MM.1S (cell line): Measurements from ENCODE around the gene TYW5.

Experiments
- EZH2 ChIP-seq: fragments of 300-600 bp; sonication (generic); optimal IDR thresholded peaks from 2 replicates; pipeline ENCODE3; 2017; ENCODE audit warnings: low read depth, mild to moderate bottlenecking, antibody characterized with exemption, low read length, mixed read lengths
- EZH2phosphoT487 ChIP-seq: fragments of 300-600 bp; sonication (generic); IDR thresholded peaks from 2 replicates; pipeline ENCODE4 v1.6.1; 2018; ENCODE audit warnings: antibody characterized with exemption, low read length

DNA sequence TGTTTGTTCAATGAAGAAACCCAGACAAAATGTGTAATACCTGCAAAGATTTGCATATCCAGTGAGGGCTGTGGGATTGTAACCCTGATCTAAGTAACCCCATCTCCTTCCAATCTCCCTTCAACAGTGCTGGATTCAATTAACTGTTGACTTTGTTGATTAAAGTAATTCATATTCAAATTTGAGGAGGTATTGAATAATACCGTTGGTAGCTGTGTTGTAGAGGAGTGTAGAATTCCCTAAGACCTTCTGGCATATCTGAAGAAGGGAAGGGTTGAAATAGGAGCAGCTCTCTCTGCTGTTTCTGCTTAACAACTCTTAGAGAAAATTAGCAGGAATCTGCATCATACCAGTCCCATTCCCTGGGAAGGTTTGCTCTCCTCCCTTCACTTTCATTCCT, 28.2 kb upstream of the TYW5 start:
- TF ChIP-seq EZH2phosphoT487: no peak
- no peak for TF ChIP-seq EZH2
